ENCODE measurements around the gene MYO19.

MYO19 gene, protein sequence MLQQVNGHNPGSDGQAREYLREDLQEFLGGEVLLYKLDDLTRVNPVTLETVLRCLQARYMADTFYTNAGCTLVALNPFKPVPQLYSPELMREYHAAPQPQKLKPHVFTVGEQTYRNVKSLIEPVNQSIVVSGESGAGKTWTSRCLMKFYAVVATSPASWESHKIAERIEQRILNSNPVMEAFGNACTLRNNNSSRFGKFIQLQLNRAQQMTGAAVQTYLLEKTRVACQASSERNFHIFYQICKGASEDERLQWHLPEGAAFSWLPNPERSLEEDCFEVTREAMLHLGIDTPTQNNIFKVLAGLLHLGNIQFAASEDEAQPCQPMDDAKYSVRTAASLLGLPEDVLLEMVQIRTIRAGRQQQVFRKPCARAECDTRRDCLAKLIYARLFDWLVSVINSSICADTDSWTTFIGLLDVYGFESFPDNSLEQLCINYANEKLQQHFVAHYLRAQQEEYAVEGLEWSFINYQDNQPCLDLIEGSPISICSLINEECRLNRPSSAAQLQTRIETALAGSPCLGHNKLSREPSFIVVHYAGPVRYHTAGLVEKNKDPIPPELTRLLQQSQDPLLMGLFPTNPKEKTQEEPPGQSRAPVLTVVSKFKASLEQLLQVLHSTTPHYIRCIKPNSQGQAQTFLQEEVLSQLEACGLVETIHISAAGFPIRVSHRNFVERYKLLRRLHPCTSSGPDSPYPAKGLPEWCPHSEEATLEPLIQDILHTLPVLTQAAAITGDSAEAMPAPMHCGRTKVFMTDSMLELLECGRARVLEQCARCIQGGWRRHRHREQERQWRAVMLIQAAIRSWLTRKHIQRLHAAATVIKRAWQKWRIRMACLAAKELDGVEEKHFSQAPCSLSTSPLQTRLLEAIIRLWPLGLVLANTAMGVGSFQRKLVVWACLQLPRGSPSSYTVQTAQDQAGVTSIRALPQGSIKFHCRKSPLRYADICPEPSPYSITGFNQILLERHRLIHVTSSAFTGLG

DNA sequence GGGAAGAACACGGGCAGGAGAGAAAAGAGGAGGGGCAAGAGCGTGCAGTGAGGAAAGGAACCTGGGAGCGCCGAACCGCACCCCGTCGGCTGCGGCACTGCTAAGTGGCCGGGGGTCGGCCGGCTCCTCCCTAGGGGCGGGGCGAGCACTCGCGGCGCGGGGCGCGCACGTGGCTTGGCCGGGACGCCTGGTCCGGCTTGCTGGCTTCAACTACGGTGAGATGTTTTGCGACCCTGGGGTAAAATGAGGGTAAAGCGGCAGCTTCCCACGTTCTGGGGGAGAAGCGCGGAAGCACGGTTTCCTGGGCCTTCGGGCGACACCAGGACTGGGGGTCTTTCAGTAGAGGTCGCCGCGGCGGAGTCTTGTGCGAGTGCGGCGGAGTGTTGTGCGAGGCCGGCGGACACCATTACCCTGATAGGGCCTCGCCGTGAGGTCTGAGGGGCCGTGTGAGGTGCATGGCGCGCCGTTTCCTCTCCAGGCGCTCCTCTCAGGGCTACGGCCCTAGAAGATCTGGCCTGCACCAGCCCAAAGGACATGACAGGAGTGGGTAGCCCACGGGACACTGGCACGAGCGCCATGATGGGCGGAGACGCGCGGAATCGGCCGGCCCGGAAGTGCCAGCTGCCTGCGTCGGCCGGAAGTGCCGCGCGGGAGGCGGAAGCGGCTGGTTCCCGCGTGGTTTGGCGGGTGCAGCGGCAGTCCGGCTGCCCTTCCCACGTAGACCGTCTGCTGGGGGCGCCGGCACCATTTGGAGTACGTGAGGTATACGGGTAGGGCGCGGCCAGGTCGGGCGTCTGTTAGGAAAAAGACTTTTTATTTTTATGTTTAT is at the start of gene MYO19, which contains the start of gene PIGW:
MYO19 (minus strand) TSS at position 29 of the 829 bp plus-strand sequence. CDS start 2,330 bp downstream, outside the sequence.
PIGW (plus strand) TSS at position 148 of the 829 bp plus-strand sequence. CDS start 2,115 bp downstream, outside the sequence.
- DNase-seq = peak; percentile 94

DNA sequence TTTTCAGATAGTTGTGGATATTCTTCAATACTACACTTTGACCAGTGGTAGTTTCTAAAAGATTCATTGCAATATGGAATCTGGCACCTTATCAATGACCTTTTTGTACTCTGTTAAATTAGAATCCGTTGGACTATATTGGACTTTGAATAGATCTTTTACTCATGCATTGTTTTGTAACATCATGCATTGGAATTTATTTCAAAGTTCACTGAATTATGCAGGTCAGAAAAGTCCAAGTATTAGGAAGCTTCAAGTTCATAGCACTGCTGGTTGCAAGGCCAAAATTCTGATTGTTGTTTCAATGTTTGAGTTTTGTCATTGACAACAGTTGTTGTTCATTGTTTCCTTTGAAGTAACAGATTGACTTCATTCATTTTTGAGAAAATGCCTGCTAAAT is 49.1 kb upstream of the MYO19 start:
- no peak for DNase-seq

DNA sequence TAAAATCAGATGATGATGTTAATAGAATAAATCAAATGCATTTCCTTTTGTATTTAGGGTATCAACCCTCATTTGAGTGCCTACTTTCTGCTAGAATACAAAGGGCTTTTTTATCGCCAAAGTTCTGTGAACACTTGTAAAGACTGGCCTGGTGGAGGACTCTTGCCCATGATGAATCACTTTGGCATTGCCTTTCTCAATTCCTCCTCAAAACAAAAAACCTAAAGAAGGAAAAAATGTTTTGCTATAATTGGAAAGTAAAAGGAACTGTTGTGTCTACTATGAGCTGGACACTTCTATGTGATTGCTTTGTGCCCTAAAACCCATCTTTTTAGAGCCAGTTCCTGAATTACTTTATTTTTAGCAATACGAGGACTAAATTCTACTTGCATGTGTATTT is 44.0 kb upstream of the MYO19 start:
- no peak for DNase-seq

DNA sequence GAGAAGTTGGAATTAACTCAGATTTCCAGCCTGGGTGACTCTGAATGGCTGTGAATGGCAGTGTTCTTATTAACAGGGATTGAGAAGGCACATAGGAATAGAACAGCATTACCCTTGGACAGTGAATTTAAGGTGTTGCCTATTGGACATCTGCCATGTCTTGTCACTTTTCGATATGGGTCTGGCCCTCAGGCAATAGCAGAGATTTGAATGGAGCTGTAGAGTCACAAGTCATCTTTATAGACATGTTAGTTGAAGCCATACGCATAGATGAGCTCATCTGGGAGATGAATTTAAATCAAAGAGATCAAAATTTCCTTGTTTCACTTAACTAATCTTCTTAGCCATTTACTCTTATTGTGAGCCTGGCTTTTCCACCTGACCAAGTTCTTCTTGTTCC is 42.1 kb upstream of the MYO19 start:
- DNase-seq = no peak

DNA sequence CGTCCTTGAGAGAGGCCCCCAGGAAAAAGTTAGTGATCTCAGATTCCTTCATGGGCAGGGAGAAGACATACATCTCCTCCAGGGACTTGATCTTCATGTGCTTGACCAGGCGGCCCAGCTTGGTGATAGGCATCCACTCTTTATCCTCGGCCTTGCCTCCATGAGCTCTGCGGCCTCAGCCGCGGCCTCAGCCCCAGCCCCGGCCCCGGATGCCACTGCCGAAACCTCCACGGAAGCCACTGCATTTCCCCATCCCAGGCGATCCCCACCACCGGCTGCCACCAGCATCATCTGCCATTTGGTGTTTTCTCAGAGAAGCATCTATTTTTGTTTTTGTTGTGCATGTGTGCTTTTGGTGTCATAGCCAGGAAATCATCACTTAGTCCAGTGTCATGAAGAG is 40.4 kb upstream of the MYO19 start:
- no peak for DNase-seq

DNA sequence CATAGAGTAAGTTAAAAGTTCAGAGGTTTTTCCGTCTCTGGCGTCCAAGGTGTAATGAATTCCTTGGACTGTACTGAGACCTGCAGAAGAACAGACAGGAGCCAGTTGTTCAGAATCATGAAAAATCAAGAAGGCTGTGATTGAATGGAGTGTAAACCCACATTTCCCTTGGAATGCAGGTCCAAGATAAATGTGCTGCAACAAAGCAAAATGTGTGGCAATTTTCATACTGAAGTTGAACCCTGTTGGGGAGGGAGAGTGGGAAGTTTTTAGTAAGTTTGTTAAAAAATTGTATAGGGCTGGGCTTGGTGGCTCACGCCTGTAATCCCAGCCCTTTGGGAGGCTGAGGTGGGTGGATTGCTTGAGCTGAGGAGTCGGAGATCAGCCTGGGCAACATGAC is 31.4 kb upstream of the MYO19 start:
- no peak for DNase-seq

DNA sequence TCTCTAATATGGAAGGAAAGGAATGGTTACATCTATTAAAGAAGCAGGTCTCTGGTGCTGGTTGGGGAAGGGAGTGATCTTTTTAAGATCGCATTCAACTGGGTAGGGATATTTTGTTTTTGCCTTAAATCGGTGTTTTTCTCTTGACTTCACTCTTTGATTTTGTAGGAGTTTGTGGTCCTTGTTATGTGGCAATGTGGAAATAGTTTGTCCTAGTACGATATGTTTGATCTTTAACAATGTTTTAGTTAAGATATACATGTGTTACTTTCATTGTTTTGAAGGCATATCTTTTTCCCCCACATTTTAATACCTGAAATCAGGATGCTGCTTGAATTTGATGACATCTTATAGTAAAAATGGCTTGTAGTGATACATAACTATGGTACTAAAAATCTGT is 18.8 kb upstream of the MYO19 start:
- no peak for DNase-seq

DNA sequence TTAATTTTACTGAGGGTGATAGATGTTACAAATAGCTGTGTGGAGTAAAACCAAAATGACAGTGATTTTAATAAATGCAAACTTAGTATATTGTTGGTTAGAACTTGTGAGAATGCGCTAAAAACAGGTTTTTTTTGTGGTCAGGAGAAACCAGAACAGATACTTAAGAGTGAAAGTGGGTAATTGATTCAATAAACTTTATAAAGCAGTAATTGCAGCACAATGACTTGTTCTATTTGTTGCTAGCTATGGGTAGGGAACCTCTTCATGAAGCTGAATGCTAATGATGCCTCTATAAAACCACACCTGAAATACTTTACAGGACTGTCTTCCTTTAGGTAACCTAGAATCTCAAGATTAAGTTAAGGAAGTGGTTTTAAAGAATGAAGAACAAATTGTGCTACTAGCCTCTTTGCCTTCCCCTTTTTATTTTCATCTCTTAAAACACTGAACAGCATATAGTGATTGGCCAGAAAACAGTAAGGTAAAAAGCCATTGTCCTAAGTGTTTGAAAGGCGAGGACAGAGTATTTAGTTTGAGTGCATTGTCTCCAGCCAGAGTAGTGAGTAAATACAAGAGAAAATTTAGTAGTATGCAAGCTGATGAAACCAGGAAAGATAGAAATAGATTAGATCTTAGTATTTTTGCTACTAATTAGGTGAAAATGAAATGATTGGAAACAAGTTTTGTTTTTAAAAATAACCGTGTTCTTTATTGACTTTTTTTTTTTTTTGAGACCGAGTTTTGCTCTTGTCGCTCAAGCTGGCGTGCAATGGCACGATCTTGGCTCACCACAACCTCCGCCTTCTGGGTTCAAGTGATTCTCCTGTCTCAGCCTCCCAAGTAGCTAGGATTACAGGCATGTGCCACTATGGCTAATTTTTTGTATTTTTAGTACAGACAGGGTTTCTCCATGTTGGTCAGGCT is 16.1 kb upstream of the MYO19 start:
- no peak for DNase-seq

DNA sequence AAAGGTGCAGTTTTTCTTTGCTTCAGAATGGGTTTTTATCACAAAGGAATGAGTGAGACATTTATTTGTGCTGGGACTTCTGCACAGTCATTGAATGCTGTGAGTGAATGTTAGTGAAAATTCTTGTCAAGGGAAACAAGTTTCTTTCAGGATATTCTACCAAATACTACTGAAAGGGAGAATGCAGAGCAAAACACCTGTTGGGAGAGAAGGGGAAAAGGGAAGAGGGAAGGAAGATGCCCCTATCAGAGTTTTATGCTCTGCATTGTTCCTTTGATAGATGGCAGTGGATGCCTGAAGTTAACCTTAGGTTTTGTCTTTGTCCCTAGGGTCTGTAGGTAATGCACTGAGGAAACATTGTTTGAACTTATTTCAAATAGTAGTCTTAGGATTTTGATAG is 13.1 kb upstream of the MYO19 start:
- no peak for DNase-seq

DNA sequence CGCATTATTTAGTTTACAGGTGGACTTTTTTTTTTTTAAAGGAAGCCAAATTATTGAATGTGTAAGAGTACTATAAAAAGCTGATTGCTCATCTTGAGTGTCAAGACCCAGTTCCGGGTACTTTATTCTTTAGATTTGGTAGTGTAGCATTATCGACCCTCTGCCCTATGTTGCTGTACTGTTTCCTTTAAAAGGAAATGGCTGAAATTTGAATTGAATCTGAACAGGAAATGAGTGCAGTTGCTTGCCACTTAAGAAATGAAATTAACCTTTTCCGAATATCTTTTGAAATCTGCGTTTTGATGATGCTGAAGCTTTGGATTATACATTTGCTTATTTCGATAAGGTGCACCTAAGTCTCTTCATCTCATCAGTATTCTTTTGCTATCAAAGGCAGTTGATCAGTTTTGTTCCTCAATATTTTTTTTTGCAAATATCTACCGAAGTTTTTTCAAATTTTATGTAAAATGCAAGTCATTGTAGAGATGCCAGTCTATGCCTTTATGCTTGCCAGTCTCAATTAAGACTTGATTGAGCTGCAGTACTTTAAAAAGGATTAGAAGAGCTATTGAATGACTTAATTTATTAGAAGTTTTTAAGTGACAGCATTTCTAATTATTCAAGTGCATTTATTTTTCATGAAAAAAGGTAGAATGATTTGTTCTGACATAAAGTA is 11.9 kb upstream of the MYO19 start:
- no peak for DNase-seq

DNA sequence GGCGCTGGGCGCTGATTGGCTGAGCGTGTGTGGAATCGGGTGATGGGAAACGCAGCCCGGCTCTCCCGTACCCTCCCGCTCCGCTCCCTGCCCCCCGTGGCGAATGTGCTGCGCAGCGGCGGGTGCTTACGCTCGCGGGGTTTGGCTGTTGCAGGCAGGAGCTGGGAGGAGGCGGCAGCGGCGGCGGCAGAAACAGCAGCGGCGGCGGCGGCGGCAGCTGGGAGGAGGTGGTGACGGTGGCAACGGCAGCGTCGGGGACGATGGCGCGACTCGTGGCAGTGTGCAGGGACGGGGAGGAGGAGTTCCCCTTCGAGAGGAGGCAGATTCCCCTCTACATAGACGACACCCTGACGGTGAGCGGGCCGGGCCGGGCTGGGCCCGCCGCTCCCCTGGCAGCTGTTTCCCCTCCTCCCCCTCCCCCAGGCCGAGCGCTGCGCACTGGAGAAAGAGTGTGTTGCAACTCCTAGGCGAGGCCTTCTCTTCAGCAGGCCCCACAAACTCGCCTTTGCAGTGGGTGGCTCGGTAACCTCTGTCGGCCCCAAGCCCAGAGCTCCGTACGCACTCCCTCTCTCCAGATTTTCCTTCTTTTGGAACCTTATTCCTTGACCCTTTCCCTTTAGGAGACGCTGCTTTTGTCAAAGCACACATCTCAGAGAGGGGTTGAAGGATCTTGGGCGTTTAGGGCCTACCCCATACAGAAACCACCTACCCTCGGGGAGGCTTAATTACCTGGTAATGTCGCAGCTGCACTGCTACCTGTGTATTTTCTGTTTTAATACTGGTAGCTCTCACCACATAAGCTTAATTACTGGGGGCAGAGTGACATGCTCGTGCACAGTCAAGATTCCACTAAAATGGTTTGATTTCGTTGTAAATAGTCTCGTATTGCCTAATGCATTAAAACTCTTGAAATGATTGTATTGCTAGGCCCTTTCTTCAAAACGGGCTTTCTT is 11.1 kb upstream of the MYO19 start:
- peak; percentile 97 for DNase-seq

DNA sequence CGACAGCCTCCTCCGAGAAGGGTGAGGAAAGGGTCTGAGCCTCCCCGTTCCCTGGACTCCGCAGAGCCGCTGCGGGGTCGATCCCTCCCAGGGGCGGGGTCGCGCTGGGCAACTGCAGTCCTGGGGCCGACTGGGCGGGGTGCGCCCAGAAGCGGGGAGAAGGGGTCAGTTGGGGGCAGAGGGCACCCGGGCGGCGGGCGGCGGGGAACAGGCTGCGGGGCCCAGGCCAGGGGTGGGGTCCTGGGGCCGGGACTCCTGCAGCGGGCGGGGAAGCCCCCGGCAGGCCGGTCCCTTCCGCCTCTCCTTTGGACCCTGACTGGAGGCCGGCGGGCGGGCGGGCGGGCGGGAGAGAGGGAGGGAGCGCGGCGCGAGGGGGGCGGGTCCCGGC is 10.4 kb upstream of the MYO19 start:
- no peak for DNase-seq

DNA sequence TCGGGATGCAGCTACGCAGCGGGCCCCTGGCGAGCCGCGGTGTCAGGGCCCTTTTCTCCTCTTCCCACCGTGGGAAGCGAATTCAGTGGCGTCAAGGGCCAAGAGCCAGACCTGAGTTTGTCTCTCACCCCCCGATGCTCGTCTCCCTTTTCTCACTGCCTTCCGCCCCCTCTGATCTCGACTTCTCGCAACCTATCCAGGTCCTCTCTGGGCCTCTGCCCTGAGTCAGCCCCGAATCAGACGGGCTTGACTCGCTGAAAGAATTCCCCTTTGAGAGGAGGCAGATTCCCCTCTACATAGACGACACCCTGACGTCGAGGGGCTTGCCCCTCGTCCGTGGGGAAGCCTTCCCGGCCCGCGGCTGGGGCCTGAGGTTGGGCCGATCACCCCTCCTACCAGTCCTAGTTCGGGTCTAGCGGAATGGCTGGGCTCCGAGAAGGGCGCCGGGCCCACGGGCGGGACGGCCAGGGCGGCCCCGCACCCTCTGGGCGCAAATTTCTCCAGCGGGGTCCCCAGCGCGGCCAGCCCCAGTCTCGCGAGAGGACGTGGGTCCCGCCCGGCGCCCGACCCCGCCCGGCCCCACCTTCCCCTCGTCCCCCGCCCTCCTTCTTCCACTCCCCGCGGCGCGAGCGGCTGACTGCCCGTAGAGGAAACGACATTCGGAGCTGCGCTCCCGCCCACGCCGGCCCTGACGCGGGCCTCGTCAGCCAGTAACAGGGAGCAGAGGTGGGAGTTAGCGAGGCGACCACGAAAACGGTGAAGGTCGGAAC is 9.8 kb upstream of the MYO19 start, which contains the start of gene GGNBP2:
GGNBP2 (plus strand) TSS at position 613 of the 770 bp plus-strand sequence. CDS start 806 bp downstream, outside the sequence.
- DNase-seq = peak; percentile 94

DNA sequence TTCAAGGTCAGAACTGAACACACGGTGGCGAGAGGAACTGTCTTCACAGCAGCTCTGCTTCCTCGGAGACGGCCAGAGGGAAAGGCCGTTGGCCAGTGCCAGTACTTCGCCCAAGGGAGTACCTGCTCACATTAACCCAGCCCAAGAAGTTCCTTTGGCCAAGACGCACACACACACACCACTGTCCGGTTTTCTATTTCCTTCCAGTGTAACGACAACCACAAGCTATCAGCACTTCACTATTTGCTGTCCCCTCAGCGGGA is 9.3 kb upstream of the MYO19 start:
- peak; percentile 67 for DNase-seq

DNA sequence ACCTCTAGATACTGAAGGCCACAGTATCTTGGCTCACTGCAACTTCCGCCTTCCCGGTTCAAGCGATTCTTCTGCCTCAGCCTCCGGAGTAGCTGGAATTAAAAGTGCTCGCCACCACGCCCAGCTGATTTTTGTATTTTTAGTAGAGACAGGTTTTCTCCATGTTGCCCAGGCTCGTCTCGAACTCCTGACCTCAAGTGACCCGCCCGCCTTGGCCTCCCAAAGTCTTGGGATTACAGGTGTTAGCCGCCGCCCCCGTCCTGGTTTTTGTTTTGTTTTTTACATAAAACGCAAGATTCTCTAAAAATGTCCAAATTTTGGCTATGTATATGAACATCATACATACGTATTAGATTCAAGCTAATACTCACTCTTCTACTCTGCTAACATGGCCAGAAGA is 8.1 kb upstream of the MYO19 start:
- DNase-seq = no peak

DNA sequence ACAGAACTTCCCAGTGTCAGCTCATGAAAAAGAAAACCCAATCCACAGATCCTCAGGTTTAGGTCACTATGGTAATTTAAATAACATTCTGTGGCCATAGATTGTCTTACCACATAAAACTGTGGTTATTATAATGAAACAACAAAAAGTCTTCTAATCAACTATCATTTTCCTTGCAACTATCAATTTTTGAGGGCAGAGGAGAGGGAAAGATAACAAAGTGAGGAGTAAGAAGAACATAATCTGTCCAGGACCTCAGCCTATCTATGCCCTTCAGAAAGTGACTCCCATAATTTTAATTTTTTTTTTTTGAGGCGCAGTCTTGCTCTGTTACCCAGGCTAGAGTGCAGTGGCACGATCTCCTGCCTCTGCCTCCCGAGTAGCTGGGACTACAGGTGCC is 6.0 kb upstream of the MYO19 start:
- no peak for DNase-seq

DNA sequence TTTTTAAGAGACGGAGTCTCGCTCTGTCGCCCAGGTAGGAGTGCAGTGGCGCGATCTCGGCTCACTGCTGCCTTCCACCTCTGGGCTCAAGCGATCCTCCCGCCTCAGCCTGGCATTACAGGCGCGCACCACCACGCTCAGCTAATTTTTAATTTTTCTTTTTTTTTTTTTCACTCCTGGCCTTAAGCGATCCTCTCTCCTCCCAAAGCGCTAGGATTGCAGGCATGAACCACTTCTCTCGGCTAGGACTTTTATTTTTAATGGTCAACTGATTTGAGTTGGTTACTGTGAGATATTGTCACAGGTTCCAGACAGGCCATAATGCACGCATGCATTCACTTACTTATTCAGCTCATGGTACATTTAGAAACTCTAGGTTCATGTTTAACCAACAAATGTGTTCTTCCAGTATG is 1.0 kb upstream of the MYO19 start:
- DNase-seq = no peak

DNA sequence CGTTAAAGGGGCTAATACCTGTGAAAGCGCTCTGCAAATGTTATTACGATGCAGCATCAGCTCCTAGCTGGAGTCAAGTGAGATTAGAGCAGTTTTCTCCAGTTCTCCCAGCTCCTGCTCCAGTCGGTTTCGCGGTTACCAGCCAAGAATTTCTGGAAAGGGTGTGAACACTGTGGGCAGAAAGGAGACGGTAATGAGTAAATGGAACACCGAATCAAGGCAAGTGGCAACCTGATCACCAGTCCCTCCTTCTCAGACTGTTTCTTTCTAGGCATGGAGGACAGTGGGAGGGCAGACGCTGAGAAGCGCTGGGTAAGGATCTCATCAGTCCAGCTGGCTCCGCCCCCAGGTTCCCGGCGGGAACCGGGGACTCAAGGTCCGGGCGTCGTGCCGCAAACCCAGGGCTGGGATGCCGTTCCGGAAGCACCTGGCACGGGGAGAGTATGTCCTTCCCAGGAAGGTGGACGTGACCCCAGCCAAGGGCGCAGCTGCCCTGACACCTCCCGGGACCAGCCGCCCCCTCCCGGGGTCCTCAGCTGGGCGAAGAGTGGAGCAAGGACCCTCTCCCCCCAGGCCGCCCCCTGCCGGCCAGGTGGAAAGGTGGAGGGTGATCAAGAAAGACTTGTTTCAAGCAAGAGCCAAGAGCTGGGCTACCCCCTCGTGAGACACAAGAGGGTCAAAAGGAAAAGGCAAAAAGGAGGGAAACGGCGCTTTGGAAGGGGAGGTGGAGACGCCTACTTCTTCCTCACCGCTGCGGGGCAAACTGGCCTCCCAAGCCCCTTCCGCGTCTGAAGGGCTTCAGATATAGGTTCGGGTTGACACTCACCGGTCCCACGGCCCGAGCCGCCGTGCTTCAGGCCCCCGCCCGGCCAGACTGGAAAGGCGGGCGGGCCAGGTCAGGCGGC is 481 bp downstream of the MYO19 start:
- DNase-seq = peak; percentile 78

Measured in RPMI8226 (cell line).